ENCODE results near the gene DUSP19.
A peak's percentile ranks its signal among the peaks of the same experiment; 100 is the strongest.

DUSP19 gene

DNA sequence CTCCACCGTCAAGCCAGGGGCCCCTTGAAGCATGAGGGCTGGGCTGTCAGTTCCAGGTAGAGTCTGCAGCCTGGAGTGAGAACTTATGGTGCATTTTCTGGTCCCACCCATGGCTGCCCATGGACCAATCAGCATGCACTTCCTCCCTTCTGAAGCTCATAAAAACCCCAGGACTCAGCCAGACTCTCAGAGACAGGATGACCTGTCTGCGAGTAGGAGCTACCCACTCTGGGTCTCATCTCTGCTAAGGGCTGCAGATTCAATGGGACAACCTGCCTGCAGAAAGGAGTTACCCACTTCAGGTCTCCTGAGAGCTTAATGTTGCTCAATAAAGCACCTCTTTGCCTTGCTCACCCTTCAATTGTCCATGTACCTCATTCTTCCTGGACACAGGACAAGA lies 9.4 kb upstream of the DUSP19 start:
- DNase-seq, result no peak

DNA sequence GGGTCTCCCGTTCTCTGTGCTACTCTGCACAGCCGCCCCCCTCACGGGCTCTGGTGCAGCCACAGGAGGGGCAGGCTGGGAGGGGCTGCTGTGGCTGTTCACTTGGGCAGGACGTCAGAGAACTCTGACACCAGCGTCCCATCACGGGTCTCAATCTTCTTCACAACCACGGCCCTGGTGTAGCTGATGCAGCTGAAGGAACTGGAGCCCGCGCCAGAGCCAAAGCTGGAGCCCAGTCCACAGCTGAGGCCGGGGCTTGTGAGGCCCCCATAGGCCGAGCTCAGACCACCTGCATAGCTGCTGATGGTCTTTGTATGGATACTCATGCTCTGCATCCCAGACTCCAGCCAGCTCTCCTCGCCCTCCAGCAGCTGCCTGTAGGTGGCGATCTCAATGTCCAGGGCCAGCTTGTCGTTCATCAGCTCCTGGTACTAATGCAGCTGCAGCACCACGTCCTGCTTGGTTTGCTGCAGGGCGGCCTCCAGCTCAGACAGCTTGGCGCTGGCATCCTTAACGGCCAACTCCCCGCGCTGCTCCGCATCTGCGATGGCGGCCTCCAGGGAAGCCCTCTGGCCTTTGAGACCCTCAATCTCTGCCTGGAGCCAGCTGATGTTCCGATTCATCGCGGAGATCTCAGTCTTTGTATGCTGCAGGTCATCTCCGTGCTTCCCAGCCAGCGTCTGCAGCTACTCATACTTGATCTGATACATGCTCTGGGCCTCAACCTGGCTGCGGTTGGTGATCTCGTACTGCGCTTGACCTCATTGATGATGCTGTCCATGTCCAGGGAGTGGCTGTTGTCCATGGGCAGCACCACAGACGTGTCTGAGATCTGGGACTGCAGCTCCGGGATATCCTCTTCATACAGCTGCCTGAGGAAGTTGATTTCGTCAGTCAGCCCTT lies 7.4 kb upstream of the DUSP19 start:
- peak; percentile 14 for DNase-seq

DNA sequence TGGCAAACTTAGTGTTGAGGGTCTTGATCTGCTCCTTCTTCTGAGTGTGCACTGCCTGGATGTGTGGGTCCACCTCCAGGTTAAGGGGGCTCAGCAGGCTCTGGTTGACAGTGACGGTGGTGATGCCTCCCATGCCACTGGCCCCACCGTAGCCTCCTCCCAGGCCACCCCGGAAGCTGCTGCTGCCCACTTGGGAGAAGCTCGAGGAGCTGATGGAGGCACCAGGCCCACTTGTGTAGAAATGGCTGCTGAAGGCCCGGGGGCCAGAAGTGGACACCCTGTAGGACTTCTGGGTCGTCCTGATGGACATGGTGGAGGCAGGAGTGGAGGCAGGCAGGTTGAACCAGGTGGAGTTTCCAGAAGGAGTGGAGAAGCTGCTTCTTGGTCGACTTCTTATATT lies 6.4 kb upstream of the DUSP19 start:
- no peak for DNase-seq

DNA sequence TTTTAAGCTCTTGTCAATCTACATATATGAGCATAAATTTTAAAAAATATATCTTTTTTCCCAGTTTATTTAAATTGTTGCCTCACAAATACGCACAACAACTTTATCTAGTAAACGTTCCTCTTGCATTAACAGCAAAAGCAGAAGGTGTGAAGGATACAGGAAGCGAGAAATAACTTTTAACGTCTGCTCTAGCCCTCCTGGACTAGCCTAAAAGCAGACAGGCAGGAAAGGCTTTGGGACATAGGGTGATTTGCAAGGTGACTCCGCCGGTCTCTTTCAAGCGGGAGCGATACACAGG lies 434 bp upstream of the DUSP19 start:
- no peak for DNase-seq

DNA sequence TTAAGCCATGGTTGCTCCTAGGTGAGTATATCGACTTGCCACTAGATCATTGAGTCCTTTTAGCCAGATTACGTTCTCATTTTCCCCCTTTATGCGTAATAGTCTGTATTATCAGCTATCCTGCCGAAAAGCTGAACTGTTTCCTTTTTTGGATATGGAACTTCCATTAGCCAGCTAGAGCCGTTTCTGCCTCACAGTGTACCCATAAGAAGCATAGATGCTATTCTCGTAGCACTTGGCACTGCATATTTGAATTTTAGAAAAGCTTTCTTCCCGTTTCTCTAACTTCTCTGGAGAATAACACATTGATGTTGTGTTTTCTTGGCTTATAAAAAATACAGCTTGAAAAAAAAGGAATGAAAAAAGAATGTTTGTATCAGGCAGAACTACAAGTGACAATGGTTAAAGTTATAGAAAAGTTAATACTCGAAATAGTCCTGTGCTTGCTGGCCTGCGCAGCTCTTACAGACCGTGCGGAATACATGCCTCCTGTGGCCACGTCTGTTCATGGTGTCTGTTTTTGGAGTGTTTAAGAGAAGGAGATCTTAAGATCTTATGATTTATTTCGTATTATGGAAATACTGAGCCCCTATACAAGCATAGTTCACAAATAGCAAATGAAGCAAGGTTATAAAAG lies 710 bp downstream of the DUSP19 start:
- no peak for DNase-seq

DNA sequence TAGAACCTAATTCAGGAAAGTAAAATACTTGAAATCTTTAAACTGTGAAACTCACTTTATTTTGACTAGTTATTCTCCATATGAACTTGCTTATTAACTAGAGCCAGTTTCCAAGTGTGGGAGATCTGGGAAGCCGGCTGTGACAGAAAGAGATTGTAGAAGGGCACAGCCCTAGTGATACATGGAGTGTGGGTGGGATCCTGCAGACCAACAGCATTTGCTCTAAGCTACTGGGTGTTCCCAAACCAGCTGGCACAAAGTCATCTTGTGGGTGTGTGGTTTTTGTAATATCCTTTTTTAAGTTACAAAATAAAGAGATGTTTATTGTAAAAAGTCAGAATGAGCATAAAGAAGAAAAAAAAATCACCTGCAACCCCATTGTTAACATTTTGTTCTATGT lies 3.4 kb downstream of the DUSP19 start:
- DNase-seq, result no peak

DNA sequence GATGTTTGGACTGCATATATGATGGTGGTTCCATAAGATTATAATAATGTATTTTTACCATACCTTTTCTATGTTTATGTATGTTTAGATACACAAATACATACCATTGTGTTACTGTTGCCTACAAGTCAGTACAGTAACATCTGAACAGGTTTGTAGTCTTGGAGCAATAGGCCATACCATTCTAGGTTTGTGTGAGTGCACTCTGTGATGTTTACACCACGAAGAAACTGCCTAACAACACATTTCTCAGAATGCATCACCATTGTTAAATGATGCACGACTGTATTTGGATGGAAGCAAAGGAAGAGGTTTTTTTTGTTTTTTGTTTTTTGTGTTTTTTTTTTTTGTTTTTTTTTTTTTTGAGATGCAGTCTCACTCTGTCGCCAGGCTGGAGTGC lies 9.5 kb downstream of the DUSP19 start:
- no peak for DNase-seq

DNA sequence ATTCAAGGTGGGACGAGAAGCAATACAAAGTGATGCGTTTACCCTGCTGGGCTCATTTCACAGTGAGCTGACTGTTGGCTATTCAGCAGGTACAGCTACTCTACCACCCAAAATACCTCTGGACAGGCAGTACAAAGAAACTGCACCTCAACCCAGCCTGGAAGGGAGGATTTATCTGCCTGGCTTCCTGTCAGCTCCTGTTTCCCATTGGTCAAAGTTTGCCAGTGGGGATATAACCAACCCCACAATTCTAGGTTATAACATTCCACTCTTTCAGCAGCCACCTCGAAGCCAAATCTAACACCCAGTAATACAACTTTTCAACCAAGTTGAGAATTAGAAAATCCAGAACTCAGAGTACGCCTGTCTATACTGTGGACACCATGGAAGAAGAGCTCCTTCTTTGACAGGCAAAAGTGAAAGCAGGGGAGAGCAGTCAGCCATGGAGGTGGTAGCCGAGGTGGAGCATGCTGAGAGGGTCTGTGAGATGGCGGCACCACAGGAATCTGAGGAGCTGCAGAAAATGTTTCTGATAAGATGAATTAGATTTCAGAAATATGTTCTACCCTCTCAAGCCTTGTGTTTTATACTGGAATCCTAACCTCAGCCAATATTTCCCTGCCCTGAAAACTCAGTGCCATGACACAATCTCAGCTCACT lies 10.8 kb downstream of the DUSP19 start:
- no peak for DNase-seq

DNA sequence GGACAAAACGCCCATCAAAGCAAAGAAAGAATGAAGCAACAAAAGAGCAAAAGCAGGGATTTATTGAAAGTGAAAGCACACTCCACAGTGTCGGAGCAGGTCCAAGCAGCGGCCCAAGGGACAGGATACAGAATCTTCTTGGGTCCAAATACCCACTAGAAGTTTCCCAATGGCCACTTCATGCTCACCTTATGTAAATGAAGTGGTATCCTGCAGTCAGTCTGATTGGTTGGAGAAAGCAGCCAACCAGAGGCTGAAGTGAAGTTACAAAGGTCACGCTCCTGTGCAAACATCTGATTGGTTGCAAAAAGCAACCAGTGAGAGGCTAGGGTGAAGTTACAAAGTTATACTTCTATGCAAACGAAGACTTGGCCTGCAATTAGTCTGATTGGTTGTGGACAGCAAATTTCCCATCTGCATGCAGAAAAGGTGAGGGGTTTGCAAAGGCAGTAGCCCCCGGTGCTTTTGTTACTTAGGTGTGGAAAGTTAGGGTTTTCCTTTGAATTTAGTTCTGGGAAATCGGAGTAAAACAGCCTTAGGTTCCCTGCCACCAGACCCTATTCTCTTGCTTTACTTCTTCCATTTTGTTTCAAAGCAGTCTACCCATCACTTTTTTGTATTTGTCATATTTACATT lies 12.9 kb downstream of the DUSP19 start:
- no peak for DNase-seq

DNA sequence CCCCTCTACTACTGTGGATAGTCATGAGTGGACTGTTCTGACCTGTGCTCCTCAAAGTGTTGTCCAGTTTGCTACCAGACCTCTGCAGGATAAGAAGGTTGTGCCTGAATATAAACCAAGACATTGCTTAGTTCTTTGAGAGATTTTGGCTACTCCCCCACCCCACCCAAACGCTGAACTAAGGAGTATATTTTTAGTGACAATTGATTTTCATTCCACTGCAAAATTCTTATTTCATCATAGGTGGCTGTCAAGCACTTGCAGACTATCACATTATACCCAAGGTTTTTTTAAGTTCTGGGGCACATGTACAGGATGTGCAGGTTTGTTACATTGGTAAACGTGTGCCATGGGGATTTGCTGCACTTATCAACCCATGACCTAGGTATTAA lies 13.4 kb downstream of the DUSP19 start:
- no peak for DNase-seq

DNA sequence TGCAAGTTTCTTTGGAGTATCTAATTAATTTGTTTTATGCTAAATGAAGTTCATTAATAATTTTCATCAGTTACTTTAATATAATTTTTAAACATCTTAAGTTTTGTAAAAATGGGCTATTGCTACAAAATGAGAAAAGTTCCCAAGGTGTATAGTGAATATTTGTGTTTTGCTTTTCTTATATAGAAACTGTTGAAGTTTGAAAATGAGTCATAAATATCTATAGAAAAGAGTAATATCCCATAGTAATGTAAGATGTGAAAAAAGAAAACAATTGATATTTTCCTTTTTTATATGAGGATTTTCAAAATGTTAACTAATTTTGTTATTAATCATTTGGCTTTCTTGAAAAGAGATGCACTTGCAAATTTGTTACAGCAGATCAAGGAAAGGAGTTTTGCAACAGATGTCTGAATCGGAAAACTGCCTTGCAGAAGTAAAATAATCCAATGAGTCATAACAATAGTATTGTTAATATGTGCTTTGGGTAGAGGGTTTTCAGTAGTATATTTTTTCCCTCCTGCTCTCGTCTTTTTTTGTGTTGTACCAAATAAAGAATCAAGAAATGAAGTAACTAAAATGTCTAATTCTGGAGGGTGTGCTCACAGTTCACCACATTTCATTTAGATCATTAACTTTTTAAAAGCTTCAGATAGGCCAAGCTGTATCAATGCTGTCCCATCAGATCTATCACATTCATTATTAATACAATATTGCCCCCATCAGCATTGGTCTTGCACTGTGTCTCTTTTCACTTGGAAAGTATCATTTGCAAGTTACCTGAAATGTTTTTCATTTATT lies 15.5 kb downstream of the DUSP19 start:
- DNase-seq, result no peak

DNA sequence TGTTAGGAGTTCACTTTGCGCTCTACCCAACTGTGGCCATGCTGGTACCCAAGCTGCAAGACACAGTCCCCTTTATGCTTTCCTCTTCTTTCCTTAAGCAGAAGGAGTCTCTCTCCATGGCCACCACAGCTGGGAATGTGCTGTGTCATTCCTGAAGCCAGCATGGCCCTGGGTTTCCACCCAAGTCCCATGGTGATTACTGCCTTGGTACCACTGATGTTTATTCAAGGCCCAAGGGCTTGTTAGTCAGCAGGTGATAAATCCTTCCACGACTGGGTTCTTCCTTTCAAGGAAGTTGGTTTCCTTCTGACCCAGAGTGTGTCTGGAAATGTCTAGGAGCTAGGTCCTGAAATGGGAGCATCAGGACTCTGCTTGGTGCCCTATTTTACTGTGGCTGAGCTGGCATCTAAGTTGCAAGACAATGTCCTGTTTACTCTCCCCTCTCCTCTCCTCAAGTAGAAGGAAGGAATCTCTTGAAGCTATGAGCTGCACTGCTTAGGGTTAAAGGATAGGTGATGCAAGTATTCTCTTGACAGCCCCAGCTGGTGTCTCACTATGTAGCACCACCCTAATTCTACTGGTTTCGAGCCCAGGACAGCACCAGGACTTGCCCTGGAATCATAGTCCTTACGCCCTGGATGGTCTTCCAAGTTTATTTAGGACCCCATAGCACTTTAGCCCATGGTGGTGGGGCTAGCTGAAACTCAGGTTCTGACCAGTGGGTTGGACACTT lies 27.0 kb downstream of the DUSP19 start:
- DNase-seq, result no peak

DNA sequence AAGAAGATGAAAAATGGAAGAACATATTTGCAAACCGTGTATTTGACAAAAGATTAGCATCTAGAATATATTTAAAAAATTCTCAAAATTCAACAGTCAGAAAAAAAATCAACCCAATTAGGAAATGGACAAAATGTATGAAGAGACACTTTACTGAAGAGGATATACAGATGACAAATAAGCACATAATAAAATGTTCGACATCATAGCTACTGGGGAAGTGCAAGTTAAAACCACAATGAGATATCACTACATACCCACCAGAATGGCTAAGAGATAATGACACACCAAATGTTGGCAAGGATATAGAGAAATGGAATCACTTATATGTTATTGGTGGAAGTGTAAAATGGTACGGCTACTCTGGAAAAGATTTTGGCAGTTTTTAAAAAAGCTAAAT lies 34.0 kb downstream of the DUSP19 start:
- DNase-seq, result no peak

DNA sequence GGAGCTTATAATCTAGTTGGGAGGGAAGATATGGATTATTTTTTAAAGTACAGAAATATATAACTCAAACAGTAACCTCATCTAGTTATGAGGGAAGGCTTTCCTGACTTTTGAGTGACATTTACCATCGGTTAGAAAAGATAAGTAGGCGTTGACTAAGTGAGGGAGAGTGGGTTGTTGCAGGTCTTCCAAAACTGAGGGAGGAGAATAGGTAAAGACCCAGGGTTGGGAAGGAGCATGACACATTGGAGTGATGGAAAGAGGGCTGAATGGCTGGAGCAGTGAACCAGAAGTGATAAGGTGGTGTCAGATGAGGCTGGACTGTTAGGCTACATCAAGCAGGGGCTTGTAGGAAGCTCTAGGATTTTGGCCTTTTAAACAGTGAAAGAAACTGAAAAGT lies 35.1 kb downstream of the DUSP19 start:
- DNase-seq, result no peak

DNA sequence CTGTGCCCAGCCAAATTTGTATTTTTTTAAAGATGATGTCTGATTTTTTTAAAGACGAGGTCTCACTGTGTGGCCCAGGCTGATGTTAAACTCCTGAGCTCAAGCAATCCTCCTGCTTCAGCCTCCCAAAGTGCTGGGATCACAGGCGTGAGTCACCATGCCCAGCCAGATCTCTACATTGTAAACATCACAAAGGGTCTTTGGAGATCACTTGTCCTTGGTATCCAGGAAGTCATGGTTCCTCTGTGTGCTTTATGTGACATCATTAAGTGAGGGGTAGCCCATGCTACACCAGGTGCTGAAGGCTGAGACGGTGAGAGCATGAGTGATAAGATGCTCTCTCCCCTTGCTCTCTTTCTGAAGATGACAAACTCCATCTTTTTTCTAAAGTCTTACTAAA lies 38.7 kb downstream of the DUSP19 start:
- no peak for DNase-seq

DNA sequence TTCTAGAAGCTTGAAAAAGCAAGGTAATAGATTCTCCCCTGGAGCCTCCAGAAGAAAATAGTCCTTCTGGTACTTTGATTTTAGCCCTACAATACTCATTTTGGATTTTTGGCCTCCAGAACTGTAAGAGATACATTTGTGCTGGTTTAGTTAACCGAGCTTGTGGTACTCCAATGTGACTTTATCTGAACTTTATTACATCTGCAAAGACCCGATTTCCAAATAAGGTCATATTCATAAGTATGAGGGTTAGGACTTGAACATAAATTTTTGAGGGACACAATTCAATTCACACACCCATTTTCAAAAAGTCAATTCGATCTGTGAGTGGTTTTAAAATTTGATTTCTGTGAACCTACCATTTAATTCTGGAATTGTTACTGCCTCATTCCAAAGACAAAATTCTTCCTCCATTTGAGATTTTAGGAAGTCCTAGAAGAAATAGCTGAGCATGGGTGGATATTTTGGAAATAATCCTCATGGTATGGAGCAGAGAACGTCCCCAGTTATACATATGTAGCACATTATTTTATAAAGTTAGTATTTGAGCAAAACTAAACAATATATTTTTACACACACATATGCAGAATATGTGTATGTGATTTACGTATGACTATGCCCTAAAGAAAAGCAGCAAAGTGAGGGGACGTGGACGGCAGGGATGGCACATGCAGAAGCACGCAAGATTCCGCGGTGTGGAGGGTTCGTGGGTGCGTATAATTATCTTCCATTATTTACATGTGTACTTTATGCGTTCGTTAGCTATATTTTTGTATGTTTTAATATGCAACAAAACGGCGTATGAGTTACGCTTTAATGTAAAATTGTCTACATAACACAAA lies 44.8 kb downstream of the DUSP19 start:
- peak; percentile 5 for DNase-seq

DNA sequence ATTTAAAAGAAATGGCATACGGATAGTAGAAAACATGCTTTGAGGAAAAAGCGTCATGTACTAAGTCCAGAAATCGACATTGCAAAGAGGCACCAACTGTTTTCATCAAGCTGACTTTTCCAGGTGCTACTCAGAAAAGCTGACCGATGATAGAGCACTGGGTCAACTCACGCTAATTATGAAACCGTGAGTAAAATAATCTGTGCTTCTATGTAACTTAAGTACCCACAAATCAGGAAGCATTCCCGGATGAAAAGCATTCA lies 45.3 kb downstream of the DUSP19 start:
- DNase-seq, result no peak

DNA sequence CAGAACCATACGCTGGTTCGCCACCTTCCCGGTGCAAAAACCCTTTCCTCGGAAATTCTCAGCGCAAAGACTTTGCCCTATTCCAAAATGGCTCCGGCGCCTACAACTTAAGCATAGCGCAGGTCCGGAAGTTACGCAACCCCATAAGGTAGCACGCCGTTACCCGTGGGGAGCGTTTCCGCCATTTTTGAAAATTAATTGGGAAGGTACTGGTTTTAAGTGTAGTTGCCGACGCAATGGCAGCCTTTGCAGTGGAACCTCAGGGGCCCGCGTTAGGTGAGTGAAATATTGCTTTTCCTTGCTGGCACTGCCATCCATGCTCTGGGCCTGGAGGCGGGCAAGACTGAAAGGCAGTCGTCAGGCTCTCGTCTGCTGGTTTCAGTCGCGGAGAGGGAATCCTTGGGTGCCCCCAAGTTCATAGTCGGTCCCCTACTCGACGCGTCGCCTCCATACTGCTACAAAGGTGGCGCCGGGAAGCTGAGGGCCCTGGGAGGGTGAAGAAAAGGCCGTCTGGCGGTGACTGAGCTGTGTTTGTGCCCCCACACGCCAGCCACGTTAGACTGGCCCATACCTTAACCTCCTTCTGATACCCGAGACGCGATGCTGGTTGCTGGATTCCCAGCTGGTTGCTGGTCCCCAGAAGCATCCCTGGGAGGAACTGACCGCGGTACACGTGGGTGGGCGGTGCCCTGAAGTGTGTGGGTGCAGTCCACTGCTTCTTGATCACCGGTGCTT lies 45.8 kb downstream of the DUSP19 start, which contains the start of gene NUP35:
Gene NUP35 (plus strand): TSS at position 222 of the 735 bp plus-strand sequence. CDS start 15 bp downstream, at position 237.
- DNase-seq, result peak; percentile 92

DNA sequence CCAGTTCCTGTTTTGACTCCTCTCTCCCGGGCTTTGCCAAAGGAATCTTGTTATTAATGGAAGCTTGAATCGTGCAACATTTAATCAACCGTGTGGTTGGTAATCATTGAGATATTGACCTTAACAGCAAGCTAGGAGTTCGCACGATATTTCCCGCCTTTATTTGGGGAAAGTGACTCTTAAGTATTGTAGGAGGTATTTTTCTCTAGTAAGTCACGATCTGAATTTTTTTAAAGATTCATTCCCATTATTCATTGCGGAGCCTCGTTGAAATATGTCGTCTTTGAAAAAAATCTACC lies 46.4 kb downstream of the DUSP19 start:
- DNase-seq, result no peak

DNA sequence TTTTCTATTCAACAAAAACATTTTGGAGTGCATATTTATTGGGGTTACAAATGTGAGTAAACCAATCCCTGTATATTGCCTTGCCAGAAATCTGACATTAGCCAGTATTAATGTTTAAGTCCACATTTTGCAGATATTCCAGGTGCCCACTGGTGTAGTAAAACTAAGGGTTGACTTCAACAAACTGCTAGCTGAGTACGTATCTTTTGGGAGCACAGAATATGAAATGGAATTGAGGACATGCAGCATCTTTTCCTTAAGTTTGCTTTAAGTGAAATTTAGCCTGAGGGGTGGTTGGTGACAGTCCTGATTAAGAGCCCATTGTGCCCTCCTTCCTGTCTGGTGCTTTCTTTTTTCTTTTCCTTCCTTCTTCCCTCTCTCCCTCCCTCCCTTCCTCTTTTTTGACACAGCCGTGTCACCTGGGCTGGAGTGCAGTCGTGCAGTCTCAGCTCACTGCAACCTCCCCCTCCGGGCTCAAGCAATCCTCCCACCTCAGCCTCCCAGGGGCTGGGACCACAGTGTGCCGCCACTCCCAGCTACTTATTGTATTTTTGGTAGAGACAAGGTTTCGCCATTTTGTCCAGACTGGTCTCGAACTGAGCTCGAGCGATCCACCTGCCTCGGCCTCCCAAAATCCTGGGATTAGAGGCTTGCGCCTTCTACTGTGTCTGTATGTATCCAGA lies 47.3 kb downstream of the DUSP19 start:
- no peak for DNase-seq
